ENCODE measurements around the gene C17orf50.

The C17orf50 gene

DNA sequence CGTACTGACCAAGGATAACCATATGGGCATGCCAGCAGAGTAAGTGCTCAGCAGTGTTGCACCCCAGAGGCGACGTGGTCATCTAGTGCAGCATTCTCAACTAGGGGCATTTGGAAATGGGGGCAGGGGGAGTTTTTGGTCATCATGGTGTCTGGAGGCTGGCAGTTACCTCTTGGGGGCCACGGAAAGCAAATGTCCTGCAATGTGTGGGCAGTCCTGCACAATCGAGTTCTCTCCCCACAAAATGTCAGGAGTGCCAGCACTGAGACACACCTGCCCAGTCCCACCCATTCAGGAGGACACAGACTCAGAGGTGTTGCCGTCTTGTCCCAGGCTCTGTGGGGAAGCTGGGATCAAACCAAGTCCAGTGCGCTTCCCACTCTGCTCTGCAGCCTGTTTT is 26.3 kb upstream of the C17orf50 start:
- Histone ChIP-seq H3K27me3 (peaks cover 64% of the 10 kb centered on the region), H3K4me3 (ENCODE audit: low read depth in 1 of 2, low read length in 1 of 2) (no peak overlapping the region)

DNA sequence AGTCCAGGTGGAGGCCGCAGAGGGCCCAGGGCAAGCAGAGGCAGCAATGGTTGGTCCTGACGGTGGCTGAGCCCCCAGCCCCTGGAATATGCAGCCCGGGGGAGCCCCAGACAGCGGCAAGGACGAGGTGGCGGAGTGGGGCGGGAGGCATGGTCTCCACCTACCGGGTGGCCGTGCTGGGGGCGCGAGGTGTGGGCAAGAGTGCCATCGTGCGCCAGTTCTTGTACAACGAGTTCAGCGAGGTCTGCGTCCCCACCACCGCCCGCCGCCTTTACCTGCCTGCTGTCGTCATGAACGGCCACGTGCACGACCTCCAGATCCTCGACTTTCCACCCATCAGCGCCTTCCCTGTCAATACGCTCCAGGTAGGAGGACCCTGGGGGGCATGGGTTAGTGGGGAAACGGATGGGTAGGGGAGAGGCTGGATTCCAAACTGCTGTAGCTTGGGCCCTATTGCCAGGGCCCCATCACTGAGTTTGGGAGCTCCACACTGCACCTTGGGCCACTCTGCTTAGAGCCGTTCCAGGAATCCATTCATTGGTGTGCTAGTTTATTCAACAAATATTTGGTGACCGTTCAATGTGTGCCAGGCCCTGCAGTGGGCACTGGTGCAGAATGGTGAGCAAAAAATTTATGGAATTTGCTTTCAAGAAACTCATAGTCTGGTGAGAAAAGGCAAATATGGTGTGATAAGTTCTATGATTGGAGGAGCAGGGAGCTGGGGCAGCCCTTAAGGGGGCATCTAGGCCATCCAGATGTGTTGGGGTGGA is 25.5 kb upstream of the C17orf50 start:
- Histone ChIP-seq H3K4me3 (ENCODE audit: low read depth in 1 of 2, low read length in 1 of 2) (no peak overlapping the region), H3K4me1 (ENCODE audit: control insufficient read depth in 1 of 2, insufficient read depth in 1 of 2, low read depth in 1 of 2, low read length in 1 of 2) (peaks cover 0 to 6% of the 10 kb centered on the region in 2 experiments), H3K9me3 (no peaks in the 10 kb centered on the region), H3K27me3 (peaks cover 64% of the 10 kb centered on the region), H3K27ac (no peak overlapping the region), H3K36me3 (no peaks in the 10 kb centered on the region)
- TF ChIP-seq, protein P1, sequence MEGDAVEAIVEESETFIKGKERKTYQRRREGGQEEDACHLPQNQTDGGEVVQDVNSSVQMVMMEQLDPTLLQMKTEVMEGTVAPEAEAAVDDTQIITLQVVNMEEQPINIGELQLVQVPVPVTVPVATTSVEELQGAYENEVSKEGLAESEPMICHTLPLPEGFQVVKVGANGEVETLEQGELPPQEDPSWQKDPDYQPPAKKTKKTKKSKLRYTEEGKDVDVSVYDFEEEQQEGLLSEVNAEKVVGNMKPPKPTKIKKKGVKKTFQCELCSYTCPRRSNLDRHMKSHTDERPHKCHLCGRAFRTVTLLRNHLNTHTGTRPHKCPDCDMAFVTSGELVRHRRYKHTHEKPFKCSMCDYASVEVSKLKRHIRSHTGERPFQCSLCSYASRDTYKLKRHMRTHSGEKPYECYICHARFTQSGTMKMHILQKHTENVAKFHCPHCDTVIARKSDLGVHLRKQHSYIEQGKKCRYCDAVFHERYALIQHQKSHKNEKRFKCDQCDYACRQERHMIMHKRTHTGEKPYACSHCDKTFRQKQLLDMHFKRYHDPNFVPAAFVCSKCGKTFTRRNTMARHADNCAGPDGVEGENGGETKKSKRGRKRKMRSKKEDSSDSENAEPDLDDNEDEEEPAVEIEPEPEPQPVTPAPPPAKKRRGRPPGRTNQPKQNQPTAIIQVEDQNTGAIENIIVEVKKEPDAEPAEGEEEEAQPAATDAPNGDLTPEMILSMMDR (IDR thresholded peaks at IDR 0.05): no peak

More for the DNA sequence above, 26.3 kb upstream of the C17orf50 start:
- Histone ChIP-seq H3K36me3 (peaks cover under 1% of the 10 kb centered on the region), H3K9me3 (no peaks in the 10 kb centered on the region), H3K4me1 (ENCODE audit: control insufficient read depth in 1 of 2, insufficient read depth in 1 of 2, low read depth in 1 of 2, low read length in 1 of 2) (peaks cover 0 to 6% of the 10 kb centered on the region in 2 experiments), H3K27ac (no peak overlapping the region)
- TF ChIP-seq, protein P1 (IDR thresholded peaks at IDR 0.05): no peak

DNA sequence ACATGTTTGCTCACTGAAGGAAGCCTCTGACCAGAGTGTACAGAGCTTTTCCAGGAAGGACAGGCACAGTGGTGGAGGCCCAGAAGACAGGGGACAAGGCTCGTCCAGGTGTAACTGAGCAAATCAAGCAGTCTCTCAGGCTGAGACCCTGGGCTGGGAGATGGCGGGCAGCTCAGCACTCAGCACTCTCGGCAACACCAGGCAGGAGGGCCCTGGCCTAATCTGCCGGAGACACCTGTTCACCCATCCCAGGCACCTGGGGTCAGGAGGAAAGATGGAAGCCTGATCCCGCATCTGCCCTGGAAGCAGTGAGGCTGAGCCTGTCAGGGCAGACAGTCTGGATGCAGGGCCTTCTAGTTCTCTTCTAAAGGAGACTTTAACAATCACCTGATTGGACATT is 24.5 kb upstream of the C17orf50 start:
- TF ChIP-seq, protein P1 (IDR thresholded peaks at IDR 0.05): no peak
- H3K36me3 ChIP-seq: no peaks in the 10 kb centered on the region
- no peaks in the 10 kb centered on the region for H3K9me3 ChIP-seq
- peaks cover 0 to 5% of the 10 kb centered on the region in 2 experiments for H3K4me1 ChIP-seq (ENCODE audit: control insufficient read depth in 1 of 2, insufficient read depth in 1 of 2, low read depth in 1 of 2, low read length in 1 of 2)
- H3K27me3 ChIP-seq: peaks cover 64% of the 10 kb centered on the region
- H3K27ac ChIP-seq: no peak overlapping the region
- H3K4me3 ChIP-seq (ENCODE audit: low read depth in 1 of 2, low read length in 1 of 2): no peak overlapping the region

DNA sequence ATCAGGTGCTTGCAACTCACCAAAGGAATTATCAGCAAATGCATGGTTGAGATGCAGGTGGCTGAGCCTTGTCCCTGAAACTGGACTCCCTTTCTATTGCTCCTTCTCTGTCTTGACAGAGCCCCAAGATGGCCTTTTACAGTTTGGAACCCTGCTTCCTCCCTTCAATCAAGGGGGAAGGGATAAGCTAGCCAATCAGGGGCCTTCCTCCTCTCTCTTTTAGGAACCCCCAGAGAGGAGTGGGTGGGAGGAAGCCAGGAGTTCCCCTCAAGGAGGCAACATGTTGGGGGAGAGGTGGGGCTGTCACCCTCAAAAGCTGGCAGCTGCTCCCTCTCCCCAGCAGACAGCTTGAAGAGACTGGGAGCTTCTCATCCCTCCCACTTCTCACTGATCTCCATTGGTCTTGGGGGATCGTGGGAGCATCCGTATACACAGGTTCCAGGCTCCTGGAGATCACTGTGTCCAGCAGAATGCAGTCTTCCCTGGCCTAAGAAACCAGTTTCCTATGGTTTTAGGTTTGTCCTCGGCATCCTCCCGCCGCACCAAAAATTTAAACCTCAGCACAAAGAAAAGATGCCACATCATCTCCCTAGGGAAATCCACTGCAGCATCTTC is 22.1 kb upstream of the C17orf50 start:
- Histone ChIP-seq H3K9me3 (no peaks in the 10 kb centered on the region), H3K27me3 (peaks cover 64% of the 10 kb centered on the region)

DNA sequence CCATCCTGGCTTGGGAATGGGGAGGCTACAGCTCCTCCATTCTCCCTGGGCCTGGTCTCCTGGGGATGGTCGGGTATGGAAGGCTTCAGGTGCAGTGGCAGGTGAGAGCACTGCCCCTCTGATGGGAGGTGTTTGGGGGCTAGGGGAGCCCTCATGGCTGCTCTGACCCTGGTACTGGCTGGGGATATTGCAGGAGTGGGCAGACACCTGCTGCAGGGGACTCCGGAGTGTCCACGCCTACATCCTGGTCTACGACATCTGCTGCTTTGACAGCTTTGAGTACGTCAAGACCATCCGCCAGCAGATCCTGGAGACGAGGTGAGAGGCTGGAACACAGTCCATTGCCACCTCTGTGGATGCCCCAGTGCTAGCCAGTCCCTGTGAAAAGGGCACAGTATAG is 20.5 kb upstream of the C17orf50 start:
- Histone ChIP-seq H3K9me3 (no peaks in the 10 kb centered on the region), H3K27ac (no peak overlapping the region), H3K4me1 (ENCODE audit: control insufficient read depth in 1 of 2, insufficient read depth in 1 of 2, low read depth in 1 of 2, low read length in 1 of 2) (no peaks in the 10 kb centered on the region), H3K27me3 (peaks cover 61% of the 10 kb centered on the region), H3K36me3 (no peaks in the 10 kb centered on the region), H3K4me3 (ENCODE audit: low read depth in 1 of 2, low read length in 1 of 2) (no peak overlapping the region)
- TF ChIP-seq, protein P1 (IDR thresholded peaks at IDR 0.05): no peak

More for the DNA sequence above, 22.1 kb upstream of the C17orf50 start:
- Histone ChIP-seq H3K36me3 (no peaks in the 10 kb centered on the region), H3K27ac (no peak overlapping the region), H3K4me1 (ENCODE audit: control insufficient read depth in 1 of 2, insufficient read depth in 1 of 2, low read depth in 1 of 2, low read length in 1 of 2) (no peaks in the 10 kb centered on the region), H3K4me3 (ENCODE audit: low read depth in 1 of 2, low read length in 1 of 2) (no peak overlapping the region)
- TF ChIP-seq, protein P1 (IDR thresholded peaks at IDR 0.05): no peak

Measured in neutrophil (primary cell).